ENCODE results near the gene HSD17B7.

HSD17B7 gene

DNA sequence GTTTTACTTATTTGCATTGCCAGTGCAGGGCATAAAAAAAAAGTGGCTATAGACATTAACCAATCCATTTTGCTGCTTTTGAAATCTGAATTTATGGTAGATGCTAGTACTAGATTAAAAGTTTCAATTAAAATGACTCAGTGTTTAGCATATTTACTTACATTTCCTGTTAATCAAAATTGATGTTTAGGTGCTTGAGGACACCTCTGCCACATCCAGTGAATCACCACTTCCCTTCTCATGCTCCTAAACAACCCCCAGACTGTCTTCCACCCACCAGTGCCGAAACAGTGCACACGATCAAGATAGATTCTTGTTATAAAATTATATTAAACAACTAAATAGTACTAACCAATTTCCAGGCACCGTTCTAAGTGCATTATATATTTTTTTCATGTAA is 32.7 kb downstream of the HSD17B7 start:
- no peaks in the 10 kb centered on the region for H3K27me3 ChIP-seq (ENCODE audit: insufficient read depth, poor library complexity, severe bottlenecking)
- no peak overlapping the region for H3K27ac ChIP-seq (ENCODE audit: poor library complexity, severe bottlenecking)
- TF ChIP-seq, protein P1, sequence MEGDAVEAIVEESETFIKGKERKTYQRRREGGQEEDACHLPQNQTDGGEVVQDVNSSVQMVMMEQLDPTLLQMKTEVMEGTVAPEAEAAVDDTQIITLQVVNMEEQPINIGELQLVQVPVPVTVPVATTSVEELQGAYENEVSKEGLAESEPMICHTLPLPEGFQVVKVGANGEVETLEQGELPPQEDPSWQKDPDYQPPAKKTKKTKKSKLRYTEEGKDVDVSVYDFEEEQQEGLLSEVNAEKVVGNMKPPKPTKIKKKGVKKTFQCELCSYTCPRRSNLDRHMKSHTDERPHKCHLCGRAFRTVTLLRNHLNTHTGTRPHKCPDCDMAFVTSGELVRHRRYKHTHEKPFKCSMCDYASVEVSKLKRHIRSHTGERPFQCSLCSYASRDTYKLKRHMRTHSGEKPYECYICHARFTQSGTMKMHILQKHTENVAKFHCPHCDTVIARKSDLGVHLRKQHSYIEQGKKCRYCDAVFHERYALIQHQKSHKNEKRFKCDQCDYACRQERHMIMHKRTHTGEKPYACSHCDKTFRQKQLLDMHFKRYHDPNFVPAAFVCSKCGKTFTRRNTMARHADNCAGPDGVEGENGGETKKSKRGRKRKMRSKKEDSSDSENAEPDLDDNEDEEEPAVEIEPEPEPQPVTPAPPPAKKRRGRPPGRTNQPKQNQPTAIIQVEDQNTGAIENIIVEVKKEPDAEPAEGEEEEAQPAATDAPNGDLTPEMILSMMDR (IDR thresholded peaks at IDR 0.05; ENCODE audit: poor library complexity, severe bottlenecking) = no peak
- H3K9me3 ChIP-seq (ENCODE audit: severe bottlenecking) = no peaks in the 10 kb centered on the region
- no peaks in the 10 kb centered on the region for H3K36me3 ChIP-seq (ENCODE audit: low read depth)
- H3K4me1 ChIP-seq (ENCODE audit: insufficient read depth, poor library complexity, severe bottlenecking) = peaks cover 7% of the 10 kb centered on the region
- no peak for ATAC-seq (ENCODE audit: low read depth)
- DNase-seq (ENCODE audit: low spot score) = no peak
- no peak overlapping the region for H3K4me3 ChIP-seq (ENCODE audit: severe bottlenecking)

DNA sequence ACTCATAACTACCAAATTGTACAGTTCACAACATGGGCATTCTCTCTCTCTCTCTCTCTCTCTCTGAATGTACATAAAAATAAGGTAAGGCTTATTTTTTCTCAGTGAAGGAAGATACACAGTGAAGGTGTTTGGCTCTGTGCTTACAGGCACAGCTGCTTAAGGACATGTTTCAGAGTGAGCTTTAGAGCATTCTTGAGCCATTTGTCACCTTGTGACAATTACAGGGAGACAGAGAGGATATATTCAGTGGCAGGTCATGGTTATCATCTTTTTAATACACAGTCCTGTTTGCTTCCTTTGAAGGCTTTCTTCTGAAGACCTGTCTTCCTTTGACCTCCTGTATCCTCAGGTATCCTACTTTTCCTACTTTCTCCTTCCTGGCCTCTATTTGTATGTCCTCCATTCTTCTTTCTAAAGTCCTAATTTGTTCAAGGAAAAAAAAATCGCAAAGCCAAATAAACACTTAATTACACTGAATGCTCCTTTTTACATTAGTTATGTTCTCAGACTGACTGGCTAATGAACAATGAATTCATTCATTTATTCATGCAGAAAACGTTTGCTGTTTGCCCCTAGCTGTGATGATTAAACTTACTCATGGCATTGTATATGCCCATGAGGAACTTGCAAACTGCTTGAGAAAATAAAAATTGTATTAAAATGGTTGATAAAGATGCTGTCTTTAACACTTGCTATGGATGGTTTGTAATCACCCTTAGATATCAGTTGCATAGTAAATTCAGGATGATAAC is 33.4 kb downstream of the HSD17B7 start:
- Histone ChIP-seq H3K36me3 (ENCODE audit: low read depth) (no peaks in the 10 kb centered on the region), H3K9me3 (ENCODE audit: severe bottlenecking) (no peaks in the 10 kb centered on the region), H3K27me3 (ENCODE audit: insufficient read depth, poor library complexity, severe bottlenecking) (no peaks in the 10 kb centered on the region), H3K4me1 (ENCODE audit: insufficient read depth, poor library complexity, severe bottlenecking) (peaks cover 7% of the 10 kb centered on the region), H3K27ac (ENCODE audit: poor library complexity, severe bottlenecking) (no peak overlapping the region), H3K4me3 (ENCODE audit: severe bottlenecking) (no peak overlapping the region)
- TF ChIP-seq, protein P1 (IDR thresholded peaks at IDR 0.05; ENCODE audit: poor library complexity, severe bottlenecking) = no peak
- ATAC-seq (ENCODE audit: low read depth) = no peak
- no peak for DNase-seq (ENCODE audit: low spot score)

DNA sequence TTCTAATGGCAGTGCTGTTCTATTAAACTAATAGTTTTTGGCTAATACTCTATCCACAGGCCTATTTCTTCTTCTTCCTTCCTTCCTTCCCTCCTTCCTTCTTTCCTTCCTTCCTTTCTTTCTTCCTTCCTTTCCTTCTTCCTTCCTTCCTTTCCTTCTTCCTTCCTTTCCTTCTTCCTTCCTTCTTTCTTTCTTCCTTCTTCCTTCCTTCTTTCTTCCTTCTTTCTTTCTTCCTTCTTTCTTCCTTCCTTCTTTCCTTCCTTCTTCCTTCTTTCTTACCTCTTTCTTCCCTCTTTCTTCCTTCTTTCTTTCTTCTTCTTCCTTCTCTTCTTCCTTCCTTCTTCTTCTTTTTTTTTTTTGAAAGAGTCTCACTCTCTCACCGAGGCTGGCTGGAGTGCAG is 38.8 kb downstream of the HSD17B7 start:
- no peak overlapping the region for H3K4me3 ChIP-seq (ENCODE audit: severe bottlenecking)
- H3K27me3 ChIP-seq (ENCODE audit: insufficient read depth, poor library complexity, severe bottlenecking) = no peaks in the 10 kb centered on the region
- no peak for DNase-seq (ENCODE audit: low spot score)
- H3K27ac ChIP-seq (ENCODE audit: poor library complexity, severe bottlenecking) = no peak overlapping the region
- H3K36me3 ChIP-seq (ENCODE audit: low read depth) = no peaks in the 10 kb centered on the region
- no peak for ATAC-seq (ENCODE audit: low read depth)
- TF ChIP-seq, protein P1 (IDR thresholded peaks at IDR 0.05; ENCODE audit: poor library complexity, severe bottlenecking) = no peak
- no peaks in the 10 kb centered on the region for H3K9me3 ChIP-seq (ENCODE audit: severe bottlenecking)
- no peaks in the 10 kb centered on the region for H3K4me1 ChIP-seq (ENCODE audit: insufficient read depth, poor library complexity, severe bottlenecking)

DNA sequence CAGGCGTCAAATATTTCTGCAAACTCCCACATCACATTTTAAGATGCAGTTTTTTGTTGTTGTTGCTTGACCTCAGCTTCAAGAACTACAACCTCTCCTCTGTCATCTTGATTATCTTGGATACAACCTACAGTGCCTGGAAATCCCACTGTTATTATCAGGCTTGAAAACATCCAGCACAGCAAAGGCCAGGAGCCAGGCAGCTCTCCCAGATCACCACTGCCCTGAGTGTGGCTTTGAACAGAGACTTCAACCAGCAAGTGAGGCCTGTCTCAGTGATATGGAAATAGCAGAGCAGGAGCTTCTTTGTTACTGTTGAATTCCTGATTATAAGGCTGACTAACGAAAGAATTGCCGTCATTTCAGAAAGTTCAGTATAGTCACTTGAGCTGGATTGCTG is 42.0 kb downstream of the HSD17B7 start:
- H3K27ac ChIP-seq (ENCODE audit: poor library complexity, severe bottlenecking) = no peak overlapping the region
- no peaks in the 10 kb centered on the region for H3K4me1 ChIP-seq (ENCODE audit: insufficient read depth, poor library complexity, severe bottlenecking)
- H3K27me3 ChIP-seq (ENCODE audit: insufficient read depth, poor library complexity, severe bottlenecking) = no peaks in the 10 kb centered on the region
- H3K4me3 ChIP-seq (ENCODE audit: severe bottlenecking) = no peak overlapping the region
- no peaks in the 10 kb centered on the region for H3K9me3 ChIP-seq (ENCODE audit: severe bottlenecking)
- TF ChIP-seq, protein P1 (IDR thresholded peaks at IDR 0.05; ENCODE audit: poor library complexity, severe bottlenecking) = no peak
- DNase-seq (ENCODE audit: low spot score) = no peak
- no peak for ATAC-seq (ENCODE audit: low read depth)
- H3K36me3 ChIP-seq (ENCODE audit: low read depth) = no peaks in the 10 kb centered on the region

DNA sequence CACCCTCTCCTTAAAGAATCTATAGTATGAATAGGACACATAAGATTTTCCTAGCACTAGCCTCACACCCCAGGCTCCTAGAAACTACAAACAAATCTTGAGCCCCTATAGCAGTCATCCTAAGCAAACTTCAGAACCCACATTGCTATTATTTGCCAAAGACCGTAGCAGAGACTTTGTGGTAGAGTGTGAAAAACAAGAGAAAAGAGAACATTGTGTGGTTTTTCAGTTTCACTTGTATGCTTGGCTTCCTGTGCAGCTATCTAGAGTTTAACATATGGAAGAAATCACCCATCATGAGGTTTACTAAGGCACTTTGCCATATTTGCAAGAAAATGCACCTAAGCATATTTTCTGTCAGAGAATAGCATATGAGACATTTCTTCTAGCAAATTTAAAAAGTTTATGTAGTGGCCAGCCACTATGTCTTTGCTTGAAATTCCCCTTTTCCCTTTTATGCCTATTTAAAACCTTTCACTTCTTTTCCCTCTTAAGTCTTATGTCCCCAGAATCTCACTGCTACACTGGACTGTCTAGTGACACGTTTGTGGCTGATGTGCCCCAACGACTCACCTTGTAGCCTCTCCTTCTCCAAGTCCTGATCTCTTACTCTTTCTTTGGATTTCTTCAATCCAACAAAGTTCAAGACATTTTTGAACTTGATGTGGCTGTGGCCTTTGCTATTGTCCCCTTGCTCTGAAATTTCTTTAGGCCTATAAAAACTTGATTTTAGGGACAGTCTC is 44.8 kb downstream of the HSD17B7 start:
- Histone ChIP-seq H3K36me3 (ENCODE audit: low read depth) (no peaks in the 10 kb centered on the region), H3K27me3 (ENCODE audit: insufficient read depth, poor library complexity, severe bottlenecking) (no peaks in the 10 kb centered on the region), H3K27ac (ENCODE audit: poor library complexity, severe bottlenecking) (no peak overlapping the region), H3K9me3 (ENCODE audit: severe bottlenecking) (no peaks in the 10 kb centered on the region), H3K4me3 (ENCODE audit: severe bottlenecking) (no peak overlapping the region), H3K4me1 (ENCODE audit: insufficient read depth, poor library complexity, severe bottlenecking) (no peaks in the 10 kb centered on the region)
- TF ChIP-seq, protein P1 (IDR thresholded peaks at IDR 0.05; ENCODE audit: poor library complexity, severe bottlenecking) = no peak
- ATAC-seq (ENCODE audit: low read depth) = no peak
- no peak for DNase-seq (ENCODE audit: low spot score)
